SK-N-MC (cell line): Measurements from ENCODE around the gene TMTC1.

Experiments used
- EZH2 ChIP-seq: fragments of 200-600 bp; sonication (generic); IDR thresholded peaks from one replicate; pipeline ENCODE4 v1.6.1; 2017; ENCODE audit warnings: antibody characterized with exemption
- POLR2AphosphoS5 ChIP-seq: IDR thresholded peaks from 2 replicates; pipeline ENCODE4 v1.6.1; 2012; ENCODE audit warnings: mild to moderate bottlenecking, low read depth, low read length, borderline replicate concordance

DNA sequence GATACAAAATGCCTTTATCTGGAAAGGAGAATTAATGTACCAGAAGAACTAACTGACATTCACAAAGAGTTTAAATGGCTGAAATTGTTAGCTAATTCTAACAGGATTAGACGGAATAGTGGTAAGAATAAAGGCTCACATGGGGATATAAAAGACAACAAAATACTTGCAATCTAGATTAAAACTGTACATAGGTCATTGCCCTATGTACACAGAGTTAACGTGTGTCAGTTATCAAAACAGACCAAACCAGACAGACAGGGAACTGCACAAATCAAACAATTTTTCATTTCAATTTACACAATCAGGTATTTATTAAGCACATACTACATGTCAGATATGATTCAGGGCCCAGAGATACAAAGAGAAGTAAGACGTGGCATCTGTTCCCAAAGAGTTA, 12.6 kb downstream of the TMTC1 start:
- TF ChIP-seq EZH2 = no peak
- no peak for TF ChIP-seq POLR2AphosphoS5
